PC-9 (cell line): ENCODE data around the gene IGFL1. TPM values are rescaled to one million over a fixed set of nuclear protein-coding genes. Genes with fewer than 3 reads are reported as not detected.
A peak's percentile ranks its signal among the peaks of the same experiment; 100 is the strongest.
"Not testable (repeated sequence)": the region's sequence is repeated elsewhere in the genome, so short reads cannot be mapped to it uniquely, and the experiment has no call there.

Experiments used
- BruUV-seq: library from RNA; stranded (reverse); fragments of 400-500 nt; replicated peaks from 2 replicates; lab custom pipeline; 2021; lab: Mats Ljungman, UMichigan
- CTCF ChIA-PET: fragments of 300-600 bp; sonication (Branson Sonifier 250); formaldehyde crosslinking; loops from one replicate; lab custom pipeline; 2022; ENCODE audit warnings: antibody characterized with exemption; lab: Charles Lee
- POLR2A ChIA-PET: fragments of 300-600 bp; sonication (Branson Sonifier 250); formaldehyde crosslinking; loops from one replicate; lab custom pipeline; 2022; ENCODE audit warnings: antibody characterized with exemption; ENCODE audit not compliant: unreplicated experiment; lab: Charles Lee
- DNase-seq, 2 experiments: peaks; one replicate each; pipeline versions ENCODE4 v3.0.0 to v3.0.0-alpha.2; 2015 to 2022; ENCODE audit warnings: mixed read lengths in 1 of 2
- H2AFZ ChIP-seq: fragments of 200-600 bp; sonication (generic); 2 replicates; pipeline ENCODE4 v1.8.1; 2017; ENCODE audit warnings: antibody characterized with exemption
- H3F3A ChIP-seq: fragments of 200-600 bp; sonication (generic); 2 replicates; pipeline ENCODE4 v1.8.1; 2017; ENCODE audit warnings: antibody characterized with exemption, mild to moderate bottlenecking, low read depth; ENCODE audit not compliant: insufficient read depth
- H3K27ac ChIP-seq: fragments of 200-600 bp; sonication (generic); 2 replicates; pipeline ENCODE4 v1.6.1; 2016; ENCODE audit warnings: mixed run types
- H3K27me3 ChIP-seq: fragments of 200-600 bp; sonication (generic); 2 replicates; pipeline ENCODE4 v1.6.1; 2016; ENCODE audit warnings: low read depth, mixed run types; ENCODE audit not compliant: insufficient read depth
- H3K36me3 ChIP-seq: fragments of 200-600 bp; sonication (generic); 2 replicates; pipeline ENCODE4 v1.6.1; 2016; ENCODE audit warnings: low read depth, mixed run types
- H3K4me1 ChIP-seq: fragments of 200-600 bp; sonication (generic); replicated peaks from 2 replicates; pipeline ENCODE4 v1.6.1; 2016; ENCODE audit warnings: mixed run types; ENCODE audit not compliant: insufficient read depth
- H3K4me2 ChIP-seq: fragments of 200-600 bp; sonication (generic); 2 replicates; pipeline ENCODE4 v1.6.1; 2017; ENCODE audit warnings: mixed run types
- H3K4me3 ChIP-seq: fragments of 200-600 bp; sonication (generic); 2 replicates; pipeline ENCODE4 v1.6.1; 2016; ENCODE audit warnings: mixed run types
- H3K79me2 ChIP-seq: fragments of 200-600 bp; sonication (generic); 2 replicates; pipeline ENCODE4 v1.6.1; 2017; ENCODE audit warnings: low read depth, mixed run types
- H3K9me2 ChIP-seq: fragments of 200-600 bp; sonication (generic); 2 replicates; pipeline ENCODE4 v1.8.1; 2017; ENCODE audit warnings: mild to moderate bottlenecking; ENCODE audit not compliant: insufficient read depth
- H3K9me3 ChIP-seq: fragments of 200-600 bp; sonication (generic); 2 replicates; pipeline ENCODE4 v1.8.1; 2016; ENCODE audit warnings: low read depth; ENCODE audit not compliant: insufficient read depth
- H4K20me1 ChIP-seq: fragments of 200-600 bp; sonication (generic); 2 replicates; pipeline ENCODE4 v1.8.1; 2017; ENCODE audit not compliant: insufficient read depth
- EZH2 ChIP-seq: fragments of 200-600 bp; sonication (generic); IDR thresholded peaks from 2 replicates; pipeline ENCODE4 v1.8.0; 2017; ENCODE audit warnings: antibody characterized with exemption, low read depth
- intact Hi-C: fragments of 100-400 bp; cut with micrococcal nuclease; formaldehyde crosslinking; loops from one replicate; pipeline ENCODE4 v1.10.0; 2022; ENCODE audit not compliant: unreplicated experiment
- total RNA-seq: library from RNA; stranded (reverse); gene quantifications from 2 replicates; pipeline ENCODE4 v1.2.3, GENCODE V29; 2021
- TF ChIP-seq, protein P1 (sequence below): fragments of 200-600 bp; sonication (generic); conservative IDR thresholded peaks from 2 replicates; pipeline ENCODE4 v1.6.1; 2017; ENCODE audit warnings: mixed run types, antibody characterized with exemption, mild to moderate bottlenecking, moderate library complexity

The IGFL1 gene
- total RNA-seq, 1 experiment from 2014 or later: 2.6 TPM

DNA sequence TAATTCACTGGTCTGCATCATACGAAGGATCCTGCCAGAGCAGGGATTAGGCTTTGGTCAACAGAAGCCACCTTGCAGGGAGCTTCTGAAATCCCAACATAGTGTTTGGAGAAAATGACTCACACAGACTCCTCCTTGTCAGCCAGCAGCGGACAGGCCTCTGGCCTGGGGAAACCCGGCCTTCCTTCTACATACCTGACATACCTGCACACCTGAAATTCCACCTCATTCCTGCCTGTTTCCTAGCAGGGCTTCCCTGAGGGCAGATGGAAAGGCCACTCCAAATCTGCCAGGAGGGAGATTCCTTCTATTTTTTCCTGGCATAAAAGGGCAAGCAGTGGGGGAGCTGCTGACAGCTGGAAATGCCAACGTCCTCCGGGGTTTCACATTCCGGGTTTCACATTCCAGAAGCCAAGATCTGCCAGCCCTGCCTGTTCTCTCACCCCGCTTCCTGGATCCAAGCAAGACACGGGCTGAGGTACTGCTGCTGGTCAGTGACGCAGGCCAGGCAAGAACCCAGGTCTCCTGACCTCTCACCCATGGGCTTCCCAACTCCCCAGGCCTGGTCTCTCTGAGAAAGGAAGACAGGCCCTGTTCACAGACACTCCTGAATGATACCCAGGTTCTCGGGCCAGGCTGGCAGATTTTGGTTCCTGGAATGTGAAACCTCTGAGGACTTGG is 18.2 kb upstream of the IGFL1 start:
- peak overlapping the region; percentile 75 for H3K4me2 ChIP-seq
- peak overlapping the region; percentile 93 for H3K27ac ChIP-seq
- peak overlapping the region; percentile 2; the same call in 1 of the 2 replicates for H3K4me3 ChIP-seq

DNA sequence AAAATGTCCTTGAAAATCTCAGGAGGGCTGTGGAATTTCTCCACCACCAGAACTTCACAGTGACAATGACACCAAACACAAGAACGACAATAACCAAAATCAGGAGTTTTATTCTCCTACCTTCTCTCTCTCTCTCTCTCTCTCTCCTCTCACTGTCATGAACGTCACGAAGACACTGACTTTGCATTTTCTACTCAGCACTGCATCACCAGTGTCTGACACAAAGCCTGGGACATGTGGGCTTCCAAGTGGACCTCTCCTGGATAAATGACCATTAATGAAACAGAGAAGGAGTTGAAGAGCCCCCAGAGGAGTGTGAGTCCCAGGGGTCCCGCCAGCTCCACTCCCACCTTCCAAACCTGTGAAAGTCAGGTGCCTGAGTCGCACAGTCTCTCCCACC is 16.9 kb upstream of the IGFL1 start:
- peaks cover 45% of the 10 kb centered on the region for H3F3A ChIP-seq
- H3K27me3 ChIP-seq, H3K9me2 ChIP-seq, CTCF ChIA-PET, DNase-seq, intact Hi-C loops, BruUV-seq, H3K9me3 ChIP-seq, H3K36me3 ChIP-seq, H4K20me1 ChIP-seq, H3K79me2 ChIP-seq, H3K4me3 ChIP-seq, H2AFZ ChIP-seq: not testable (repeated sequence)
- H3K4me2 ChIP-seq: peak overlapping the region; percentile 75; the same call in 1 of the 2 replicates
- H3K27ac ChIP-seq: peak overlapping the region; percentile 93
- H3K4me1 ChIP-seq: peaks cover 57% of the 10 kb centered on the region
- POLR2A ChIA-PET: interaction anchor here (0.6 kb wide), 1 partner anchor 134 kb away, joined by 13 read pairs; no protein-coding TSS in a partner anchor

More for the DNA sequence above, 18.2 kb upstream of the IGFL1 start:
- Histone ChIP-seq H3K9me3 (no peaks in the 10 kb centered on the region), H3K9me2 (no peaks in the 10 kb centered on the region), H3K79me2 (no peaks in the 10 kb centered on the region), H4K20me1 (no peaks in the 10 kb centered on the region), H3K36me3 (no peaks in the 10 kb centered on the region), H2AFZ (no peak overlapping the region), H3K27me3 (no peaks in the 10 kb centered on the region), H3F3A (peaks cover 48% of the 10 kb centered on the region), H3K4me1 (peaks cover 70% of the 10 kb centered on the region)
- TF ChIP-seq, protein P1, sequence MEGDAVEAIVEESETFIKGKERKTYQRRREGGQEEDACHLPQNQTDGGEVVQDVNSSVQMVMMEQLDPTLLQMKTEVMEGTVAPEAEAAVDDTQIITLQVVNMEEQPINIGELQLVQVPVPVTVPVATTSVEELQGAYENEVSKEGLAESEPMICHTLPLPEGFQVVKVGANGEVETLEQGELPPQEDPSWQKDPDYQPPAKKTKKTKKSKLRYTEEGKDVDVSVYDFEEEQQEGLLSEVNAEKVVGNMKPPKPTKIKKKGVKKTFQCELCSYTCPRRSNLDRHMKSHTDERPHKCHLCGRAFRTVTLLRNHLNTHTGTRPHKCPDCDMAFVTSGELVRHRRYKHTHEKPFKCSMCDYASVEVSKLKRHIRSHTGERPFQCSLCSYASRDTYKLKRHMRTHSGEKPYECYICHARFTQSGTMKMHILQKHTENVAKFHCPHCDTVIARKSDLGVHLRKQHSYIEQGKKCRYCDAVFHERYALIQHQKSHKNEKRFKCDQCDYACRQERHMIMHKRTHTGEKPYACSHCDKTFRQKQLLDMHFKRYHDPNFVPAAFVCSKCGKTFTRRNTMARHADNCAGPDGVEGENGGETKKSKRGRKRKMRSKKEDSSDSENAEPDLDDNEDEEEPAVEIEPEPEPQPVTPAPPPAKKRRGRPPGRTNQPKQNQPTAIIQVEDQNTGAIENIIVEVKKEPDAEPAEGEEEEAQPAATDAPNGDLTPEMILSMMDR: no peak
- TF ChIP-seq EZH2: no peak
- BruUV-seq: no TSS peak
- CTCF ChIA-PET: interaction anchor here (0.5 to 1.2 kb wide), 3 partner anchors 11 to 134 kb away, joined by 3 to 9 read pairs (median 3); no protein-coding TSS in a partner anchor
- intact Hi-C loops: loop anchor here (1.0 kb wide), 8 partner anchors 8 to 52 kb away; no protein-coding TSS in a partner anchor
- peak; percentile 92 to 99 for DNase-seq
- POLR2A ChIA-PET: interaction anchor here (0.5 to 1.1 kb wide), 7 partner anchors 11 to 804 kb away, joined by 3 to 8 read pairs (median 4); no protein-coding TSS in a partner anchor

GRCh38 chr19:46213156-46213555 is 16.4 kb upstream of the IGFL1 start:
- H3K4me2 ChIP-seq: 0 out of 2 replicates have a peak overlapping the region, but pooled peaks have one; percentile 75
- no peaks in the 10 kb centered on the region for H3K79me2 ChIP-seq
- H3K4me1 ChIP-seq: peaks cover 52% of the 10 kb centered on the region
- no TSS peak for BruUV-seq
- no peaks in the 10 kb centered on the region for H3K36me3 ChIP-seq
- H2AFZ ChIP-seq: no peak overlapping the region
- DNase-seq: no peak
- H3K27ac ChIP-seq: peak overlapping the region; percentile 93; the same call in 1 of the 2 replicates
- intact Hi-C loops: no loop called here
- ChIA-PET POLR2A (no interaction called here), CTCF (no interaction called here)
- no peak overlapping the region for H3K4me3 ChIP-seq
- H3K27me3 ChIP-seq: no peaks in the 10 kb centered on the region
- H3K9me2 ChIP-seq: no peaks in the 10 kb centered on the region
- peaks cover 45% of the 10 kb centered on the region for H3F3A ChIP-seq
- no peaks in the 10 kb centered on the region for H3K9me3 ChIP-seq
- H4K20me1 ChIP-seq: no peaks in the 10 kb centered on the region
- TF ChIP-seq EZH2: no peak
- TF ChIP-seq, protein P1: no peak
